ENCODE results near the gene FOXL2.
A peak's percentile ranks its signal among the peaks of the same experiment; 100 is the strongest.
"Not testable (repeated sequence)": the region's sequence is repeated elsewhere in the genome, so short reads cannot be mapped to it uniquely, and the experiment has no call there.

Gene FOXL2

DNA sequence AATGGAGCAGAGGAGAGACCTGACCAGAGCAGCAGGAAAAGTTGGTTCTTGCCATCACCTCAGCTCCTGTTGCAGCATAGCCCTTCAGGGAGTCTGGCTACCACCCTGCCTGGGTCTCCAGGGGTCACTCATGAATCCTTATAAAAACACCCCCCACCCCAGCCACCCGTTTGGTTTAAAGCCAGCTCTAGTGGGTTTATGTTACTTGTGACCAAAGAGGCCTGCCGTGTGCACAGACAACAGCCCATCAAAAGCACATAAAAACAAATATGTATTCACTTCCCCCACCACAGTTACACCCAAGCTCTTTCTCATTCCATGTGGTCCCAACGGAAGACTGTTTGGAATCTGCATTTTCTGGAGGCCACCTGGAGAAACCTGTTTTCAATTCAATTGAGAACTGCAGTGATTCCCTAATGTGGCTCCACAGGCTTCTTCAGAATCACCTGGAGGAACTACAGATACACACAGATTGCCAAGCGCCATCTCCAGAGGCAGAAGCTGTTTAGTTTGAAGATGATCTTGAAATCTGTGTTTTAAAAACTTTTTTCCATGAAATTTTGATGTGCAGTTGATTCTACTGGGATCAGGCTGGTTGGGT is 13.8 kb downstream of the FOXL2 start:
- no peak for DNase-seq

DNA sequence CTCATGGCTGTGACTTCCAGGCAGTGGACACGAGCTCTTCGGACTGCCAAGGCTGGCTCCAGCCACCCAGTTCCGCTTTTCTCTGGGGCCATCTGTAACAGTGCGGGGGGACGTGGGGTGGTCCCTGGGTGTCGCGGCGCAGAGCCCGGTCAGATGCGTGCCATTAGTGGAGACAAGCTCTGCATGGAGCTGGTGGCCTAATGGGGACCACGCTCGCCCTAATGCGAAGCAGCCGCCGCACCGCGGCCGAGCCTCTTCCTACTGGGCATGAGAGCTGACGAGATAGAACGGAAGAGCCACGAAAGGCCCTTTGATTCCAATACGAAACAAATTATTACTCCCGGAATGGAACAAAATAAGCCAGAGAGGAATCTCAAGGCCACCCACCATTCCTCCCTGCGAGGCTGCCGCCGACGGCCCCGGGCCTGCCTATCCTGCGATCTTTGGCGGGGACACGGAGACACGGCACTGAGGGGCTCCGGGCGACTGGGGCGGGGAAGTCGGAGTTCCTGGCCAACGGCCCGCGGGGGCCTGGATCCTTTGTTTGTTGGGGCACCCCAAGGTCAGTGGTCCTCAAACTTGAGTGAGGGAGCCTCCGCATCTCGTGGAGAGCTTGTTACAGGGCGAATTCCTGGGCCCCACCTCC is 18.1 kb downstream of the FOXL2 start:
- no peak for DNase-seq

DNA sequence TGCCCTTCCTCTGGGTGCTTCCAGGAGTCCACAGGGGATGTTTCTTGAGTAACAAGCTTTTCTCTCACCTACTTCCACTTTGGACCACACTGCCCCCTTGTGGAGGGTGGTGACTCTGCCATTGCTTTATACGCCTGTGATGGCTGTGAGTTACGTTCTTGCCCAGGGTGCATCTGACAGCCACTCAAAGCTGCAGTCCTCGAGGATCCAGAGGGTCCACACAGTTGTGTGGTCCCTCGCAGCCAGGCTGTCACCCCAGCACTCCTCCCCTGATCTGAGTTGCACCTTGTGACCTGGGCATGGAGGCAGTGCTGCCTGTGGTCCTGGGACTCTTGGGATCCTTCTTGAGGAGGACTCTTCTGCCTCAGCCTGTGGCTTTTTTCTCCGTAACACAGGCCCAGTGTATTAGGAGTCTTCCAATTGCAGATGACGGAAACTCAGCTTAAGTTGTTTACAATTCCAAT is 23.4 kb downstream of the FOXL2 start:
- peak; percentile 88 to 91 for DNase-seq

DNA sequence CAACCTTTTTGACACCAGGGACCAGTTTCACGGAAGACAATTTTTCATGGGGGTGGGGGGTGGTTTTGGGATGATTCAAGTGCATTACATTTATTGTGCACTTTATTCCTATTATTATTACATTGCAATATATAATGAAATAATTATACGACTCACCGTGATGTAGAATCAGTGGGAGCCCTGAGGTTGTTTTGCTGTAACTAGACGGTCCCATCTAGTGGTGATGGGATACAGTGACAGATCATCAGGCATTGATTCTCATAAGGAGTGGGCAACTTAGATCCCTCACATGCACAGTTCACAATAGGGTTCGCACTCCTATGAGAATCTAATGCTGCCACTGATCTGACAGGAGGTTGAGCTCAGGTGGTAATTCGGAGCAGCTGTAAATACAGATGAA is 24.5 kb downstream of the FOXL2 start:
- DNase-seq: not testable (repeated sequence)

DNA sequence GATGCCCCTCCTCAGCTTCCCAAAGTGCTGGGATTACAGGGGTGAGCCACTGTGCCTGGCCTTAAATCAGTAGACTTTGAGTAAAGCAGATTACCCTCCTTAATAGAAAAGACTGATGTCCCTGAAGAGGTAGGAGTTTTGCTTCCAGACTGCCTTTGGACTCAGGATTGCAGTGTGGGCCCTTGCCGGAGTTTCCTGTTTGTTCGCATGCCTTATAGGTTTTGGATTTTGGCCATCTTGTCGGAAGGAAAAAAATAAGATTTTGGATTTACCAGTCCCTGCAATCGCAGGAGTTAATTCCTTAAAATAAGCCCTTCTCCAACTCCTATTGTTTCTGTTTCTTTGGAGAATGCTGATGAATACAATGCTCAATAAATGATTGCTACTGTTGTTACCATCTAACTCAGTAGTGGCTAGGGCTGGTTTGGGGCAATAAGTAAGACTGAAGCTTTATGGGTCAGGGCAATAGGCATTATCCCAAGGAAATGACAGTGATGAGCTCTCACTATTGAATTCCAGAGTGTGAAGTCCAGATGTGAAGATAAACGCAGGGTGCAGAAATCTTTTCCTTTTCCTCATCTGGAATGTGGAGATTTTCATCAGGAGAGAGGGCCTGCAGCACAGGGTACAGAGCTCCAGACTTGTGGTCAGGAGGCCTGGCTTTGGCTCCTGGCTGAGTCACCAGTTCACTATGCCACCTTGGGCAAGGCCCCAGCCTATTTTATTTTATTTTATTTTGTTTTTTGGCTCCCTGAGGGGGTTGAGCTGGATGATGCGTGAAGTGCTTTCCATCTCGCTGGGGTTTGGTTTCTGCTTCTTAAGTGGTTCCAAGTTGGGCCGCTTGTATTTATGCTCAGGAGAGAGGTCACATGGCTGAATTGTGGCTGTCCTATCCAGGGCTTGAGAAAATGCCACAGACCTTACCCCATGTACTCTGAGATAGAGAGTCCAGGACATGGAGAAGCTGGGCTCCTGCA is 25.3 kb downstream of the FOXL2 start:
- no peak for DNase-seq

DNA sequence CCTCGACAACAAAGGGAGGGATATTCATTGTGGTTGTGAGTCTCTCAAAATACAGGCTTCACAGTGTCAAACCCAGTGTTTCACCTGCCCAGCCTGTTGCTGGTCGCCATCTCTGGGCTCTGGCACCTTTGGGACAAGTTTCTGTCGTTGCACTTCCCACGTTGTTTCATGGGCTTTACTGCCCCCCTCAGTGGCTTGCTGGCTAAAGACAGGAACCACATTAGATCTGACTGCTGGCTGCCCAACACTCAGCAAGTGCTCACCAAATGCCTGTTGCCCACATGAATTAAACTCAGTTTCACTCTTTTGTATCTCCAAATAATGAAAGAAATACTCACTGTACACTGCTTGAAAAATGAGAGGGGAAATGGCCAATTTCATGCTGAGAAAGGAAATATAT is 27.6 kb downstream of the FOXL2 start:
- no peak for DNase-seq

DNA sequence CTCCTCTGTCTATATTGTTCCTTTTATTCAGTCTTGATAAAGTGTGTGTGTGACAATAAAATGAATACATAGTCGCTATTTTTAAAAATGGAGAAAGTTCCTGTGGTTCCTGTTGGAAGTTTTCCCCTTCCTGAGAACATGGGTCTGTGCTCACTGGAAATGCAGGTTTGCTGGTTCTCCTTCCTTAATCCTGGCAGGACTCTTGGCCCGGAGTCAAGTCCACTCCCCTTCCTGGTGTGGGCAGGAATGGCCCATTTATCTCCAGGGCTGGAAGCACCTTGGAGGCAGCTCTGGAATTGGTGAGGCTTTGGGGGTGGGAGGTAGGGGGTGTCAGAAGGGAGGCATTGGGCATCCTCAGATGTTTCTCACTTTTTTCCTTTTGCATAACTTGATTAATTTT is 30.1 kb downstream of the FOXL2 start:
- no peak for DNase-seq

DNA sequence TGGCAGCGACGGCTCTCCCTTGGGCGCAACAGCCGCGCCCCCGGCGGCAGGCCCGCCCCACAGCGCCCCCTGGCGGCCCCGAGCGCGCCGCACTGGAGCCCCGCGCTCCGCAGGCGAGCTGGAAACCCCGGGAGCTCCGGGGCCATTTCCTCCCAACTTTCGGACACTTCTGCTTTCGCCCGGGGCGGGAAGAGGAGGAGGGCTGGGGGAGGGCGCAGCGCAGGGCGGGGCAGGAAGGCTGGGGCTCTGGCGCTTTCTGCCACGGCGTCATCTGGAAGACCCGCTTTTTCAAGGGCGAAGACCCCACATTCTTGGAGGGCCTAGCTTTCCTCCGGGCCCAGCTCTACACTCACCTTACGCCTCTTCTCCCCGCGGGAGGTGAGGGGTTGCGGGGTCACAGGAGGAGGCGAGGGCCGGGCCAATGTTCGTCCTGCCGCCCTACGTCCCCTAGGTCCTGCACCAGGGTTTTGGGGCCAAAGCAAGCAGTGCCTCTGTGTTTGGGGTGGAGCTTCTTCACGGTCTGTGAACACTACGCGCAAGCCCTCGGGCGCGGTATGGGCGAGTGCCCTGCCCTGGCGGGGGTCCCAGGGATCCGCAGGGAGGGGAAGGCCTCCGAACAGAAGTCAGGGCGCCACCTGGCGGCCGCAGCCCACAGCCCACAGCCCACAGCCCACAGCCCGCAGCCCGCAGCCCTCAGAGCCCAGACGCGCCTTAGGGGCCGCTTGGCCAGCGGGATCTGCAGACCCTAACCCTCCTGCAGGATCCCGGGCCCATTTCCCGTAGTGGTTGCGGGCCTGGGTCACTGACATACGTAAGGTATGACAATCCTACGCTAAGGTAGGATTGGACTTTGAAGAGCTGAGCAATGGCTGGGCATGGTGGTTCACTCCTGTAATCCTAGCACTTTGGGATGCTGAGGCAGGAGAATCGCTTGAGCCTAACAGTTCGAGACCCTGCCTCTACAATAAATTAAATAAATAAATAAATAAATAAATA is 31.1 kb downstream of the FOXL2 start:
- DNase-seq: peak; percentile 87

DNA sequence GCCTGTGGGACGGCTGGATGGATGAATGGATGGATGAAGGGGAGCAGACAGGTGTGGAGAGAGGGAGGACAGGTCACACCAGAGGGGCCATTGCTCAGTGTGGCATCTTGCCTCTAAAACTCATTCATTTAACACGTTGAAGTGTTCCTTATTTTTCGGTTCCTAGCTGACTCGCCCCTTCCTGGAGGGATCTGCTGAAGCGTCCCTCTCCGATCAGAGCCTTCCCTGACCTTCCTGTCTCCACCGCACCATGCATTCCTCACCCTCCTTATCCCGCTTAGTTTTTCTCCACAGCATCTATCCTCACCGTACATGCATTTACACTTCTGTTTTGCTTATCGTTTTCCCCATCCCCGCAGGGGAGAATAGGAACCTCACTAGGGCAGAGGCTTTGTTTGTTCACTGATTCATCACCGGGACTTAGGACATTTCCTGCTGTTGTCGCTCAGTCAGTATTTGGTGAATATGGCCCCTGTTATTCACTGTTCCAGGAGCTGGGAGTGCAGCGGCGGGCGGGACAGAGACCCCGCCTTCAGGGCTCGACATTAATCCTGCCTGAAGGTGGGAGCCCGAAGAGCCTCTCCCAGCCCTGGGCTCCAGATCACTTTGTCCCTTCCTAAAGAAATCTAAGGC is 32.0 kb downstream of the FOXL2 start:
- no peak for DNase-seq

DNA sequence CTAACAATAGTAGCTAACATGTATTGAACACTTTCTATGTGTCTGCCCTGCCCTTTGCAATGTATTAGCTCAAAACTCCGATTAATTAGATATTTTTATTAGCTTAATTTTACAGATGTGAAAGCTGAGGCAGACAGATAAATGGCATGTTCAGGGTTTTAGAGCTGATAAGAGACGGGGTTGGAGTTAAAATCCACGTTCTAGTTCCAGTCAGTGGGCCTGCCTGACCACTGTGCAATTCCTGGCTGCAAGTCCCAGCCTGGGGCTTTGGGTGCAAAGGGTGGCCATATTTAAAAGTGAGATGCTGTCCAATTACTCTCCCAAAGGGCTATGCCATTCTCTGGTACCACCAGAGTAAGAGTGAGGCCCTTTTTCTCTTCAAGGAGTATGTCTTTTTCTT is 33.2 kb downstream of the FOXL2 start:
- DNase-seq: no peak

DNA sequence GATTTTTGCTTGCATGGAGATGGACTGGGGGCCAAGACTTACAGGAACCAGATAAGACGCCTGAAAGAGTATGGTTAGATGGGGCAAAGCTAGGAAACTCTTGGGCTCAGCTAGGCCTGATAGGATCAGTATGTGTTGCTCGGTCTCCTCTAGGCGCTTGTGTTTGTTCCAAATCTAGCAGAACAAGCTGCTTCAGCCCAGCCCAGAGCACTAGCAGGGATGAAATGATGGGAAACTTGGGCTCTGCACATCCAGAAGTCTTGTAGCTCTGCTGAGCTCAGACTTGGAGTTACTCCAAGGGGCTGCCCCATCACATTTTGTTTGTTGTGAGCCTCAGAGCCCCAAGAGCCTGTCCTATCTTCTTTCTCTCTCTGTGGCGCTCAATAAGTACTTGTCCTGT is 34.7 kb downstream of the FOXL2 start:
- DNase-seq: no peak

DNA sequence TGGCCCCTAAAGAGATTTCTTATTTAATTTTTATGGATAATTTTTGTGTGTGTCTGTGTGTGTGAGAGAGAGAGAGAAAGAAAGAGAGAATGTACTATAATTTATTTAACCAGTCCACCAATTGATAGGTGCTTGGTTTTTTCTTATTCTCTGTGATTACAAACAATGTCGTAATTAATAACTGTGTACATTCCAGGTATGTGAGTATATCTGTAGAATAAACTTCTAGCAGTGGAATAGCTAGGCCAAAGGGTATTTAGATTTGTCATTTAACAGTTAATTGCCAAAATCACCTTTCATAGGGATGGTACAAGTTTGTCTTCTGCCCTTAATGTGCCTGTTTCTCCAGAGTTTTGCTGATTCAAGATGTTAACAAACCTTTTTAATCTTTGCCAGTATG is 35.3 kb downstream of the FOXL2 start:
- no peak for DNase-seq

DNA sequence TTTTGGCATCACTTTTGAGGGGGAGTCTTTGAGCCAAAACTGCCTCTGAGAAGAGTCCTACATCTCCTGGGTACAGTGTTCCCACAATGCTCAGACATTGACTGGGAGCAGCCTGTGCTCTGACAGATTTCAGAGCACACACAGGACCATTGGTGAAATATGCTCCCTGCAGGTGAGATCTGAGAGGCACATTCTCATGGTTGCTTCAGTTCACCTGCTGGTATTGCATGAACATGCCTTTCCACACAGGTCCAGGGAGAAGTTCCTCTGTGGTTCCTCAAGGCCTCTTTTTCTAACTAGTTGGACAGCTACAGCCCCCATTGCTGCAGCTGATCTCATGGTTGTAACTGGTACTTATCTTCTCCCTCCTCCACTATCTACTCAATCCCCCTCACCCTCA is 37.0 kb downstream of the FOXL2 start:
- no peak for DNase-seq

DNA sequence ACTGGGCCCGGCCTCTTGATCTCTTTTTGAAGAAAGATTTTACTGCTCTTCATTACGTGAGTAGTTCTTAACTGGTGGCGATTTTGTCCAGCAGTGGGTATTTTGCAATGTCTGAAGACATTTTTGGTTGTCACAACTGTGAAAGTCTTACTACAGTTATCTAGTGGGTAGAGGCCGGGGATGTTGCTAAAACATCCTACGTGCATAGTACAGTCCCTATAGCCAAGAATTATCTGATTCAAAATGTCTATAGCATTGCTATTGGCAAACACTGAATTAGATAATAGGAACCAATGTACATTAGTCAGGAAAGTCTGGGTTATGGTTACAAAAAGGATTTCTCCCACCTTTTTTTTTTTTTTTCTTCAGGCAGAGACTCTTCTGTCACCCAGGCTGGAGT is 38.1 kb downstream of the FOXL2 start:
- no peak for DNase-seq

DNA sequence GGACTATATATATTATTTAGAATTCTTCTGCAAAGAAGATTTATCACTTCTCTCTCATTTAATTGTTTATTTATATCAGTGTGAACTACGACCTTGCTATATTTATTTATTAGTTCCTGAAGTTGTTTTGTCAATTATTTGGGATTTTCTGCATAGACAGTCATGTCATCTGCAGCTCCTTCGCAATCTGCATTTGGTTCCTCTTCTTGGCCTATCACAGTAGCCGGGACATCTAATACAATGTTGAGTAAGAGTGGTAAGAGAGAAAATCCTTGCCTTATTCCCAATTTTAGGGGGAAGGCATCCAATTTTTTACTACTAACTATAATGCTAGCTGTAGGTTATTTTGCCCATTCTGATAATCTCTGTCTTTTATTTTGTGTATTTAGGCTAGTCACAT is 39.4 kb downstream of the FOXL2 start:
- DNase-seq: no peak

DNA sequence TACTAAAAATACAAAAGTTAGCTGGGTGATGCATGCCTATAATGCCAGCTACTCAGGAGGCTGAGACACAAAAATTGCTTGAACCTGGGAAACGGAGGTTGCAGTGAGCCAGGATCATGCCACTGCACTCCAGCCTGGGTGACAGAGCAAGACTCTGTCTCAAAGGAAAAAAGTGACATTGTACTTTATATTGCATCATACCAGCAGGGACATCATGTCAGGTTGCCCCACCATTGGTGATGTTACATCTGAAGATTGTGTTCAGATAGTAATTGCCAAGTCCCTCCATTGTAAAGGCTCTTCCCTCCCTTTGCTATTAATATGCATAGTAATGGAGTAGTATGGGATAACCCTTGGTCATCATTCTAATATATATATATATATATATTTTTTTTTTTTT is 44.8 kb downstream of the FOXL2 start:
- DNase-seq: no peak

DNA sequence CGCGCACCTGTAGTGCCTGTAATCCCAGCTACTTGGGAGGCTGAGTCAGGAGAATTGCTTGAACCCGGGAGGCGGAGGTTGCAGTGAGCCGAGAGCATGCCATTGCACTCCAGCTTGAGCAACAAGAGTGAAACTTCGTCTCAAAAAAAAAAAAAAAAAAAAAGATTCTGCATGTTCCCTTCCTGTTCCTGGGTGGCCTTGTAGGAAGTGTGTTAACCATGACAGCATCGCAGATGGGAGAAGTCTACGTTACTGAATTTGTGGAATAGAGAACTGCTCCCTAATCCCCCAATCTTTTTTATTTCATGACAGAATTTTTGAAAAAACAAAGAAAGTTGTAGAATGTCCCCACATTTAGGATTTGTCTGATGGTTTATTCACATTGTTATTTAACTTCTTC is 45.4 kb downstream of the FOXL2 start:
- DNase-seq: no peak

DNA sequence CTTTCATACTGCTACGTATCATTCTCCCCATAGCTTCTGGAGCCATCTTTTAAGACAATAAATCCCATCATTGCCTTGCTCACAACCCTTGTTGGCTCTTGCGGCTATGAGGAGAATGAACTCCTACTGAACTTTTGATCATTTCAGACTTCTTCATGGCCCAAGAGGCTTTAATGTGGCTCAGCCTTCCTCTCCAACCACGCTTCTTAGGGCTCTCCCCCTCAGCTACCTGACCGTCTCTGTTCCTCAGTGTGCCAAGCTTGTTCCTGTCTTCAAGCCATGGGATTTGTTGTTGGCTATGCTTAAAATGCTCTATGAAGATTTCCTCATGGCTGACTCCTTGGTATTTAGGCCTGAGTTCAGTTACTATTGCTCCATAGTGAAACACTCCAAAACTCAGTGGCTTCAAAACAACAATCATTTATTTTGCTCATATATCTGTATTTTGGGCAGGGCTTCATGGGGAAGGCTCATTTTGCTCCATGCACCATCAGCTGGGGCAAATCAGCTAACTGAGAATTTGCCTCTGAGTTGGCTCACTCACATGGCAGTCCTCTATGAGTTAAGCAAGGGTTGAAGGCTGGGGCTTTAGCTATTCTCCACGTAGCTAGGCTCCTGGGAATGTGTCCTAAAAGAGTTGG is 47.5 kb downstream of the FOXL2 start:
- DNase-seq: no peak

DNA sequence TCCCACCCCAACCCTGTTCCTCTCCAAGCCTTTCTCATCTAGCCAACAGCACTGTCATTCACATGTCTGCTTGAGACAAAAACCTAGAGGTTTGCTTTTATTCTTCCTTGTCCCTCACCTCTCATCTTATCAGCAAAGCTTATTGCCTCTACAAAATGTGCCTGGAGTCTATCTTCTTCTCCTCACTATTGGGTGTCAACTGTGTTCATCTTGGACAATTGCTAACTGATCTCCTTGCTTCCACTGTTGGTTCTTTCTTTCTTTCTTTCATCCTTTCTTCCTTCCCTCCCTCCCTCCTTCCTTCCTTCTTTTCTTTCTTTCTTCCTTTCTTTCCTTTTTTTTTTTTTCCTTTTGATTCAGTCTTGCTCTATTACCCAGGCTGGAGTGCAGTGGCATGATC is 48.2 kb downstream of the FOXL2 start:
- DNase-seq: no peak

DNA sequence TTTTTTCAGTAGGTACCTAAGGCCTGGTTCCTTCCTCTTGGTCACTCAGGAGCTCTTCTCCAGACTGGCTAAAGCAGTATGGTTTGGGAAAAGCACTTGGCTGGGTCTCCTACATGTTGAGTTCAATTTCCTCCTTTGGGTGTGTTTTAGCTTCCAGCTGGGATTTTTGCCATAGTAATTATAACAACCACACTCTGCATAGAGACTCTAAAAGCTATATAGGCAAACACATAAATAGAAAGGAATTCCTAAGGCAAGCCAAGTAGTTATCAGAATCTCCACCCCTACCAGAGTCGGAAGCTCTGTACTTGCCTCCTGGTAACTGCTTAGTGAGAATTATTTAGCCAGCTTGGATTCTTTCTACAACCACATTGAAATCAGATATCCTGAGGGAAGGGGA is 48.6 kb downstream of the FOXL2 start:
- DNase-seq: no peak
